ENCODE measurements around the gene TRAM2. TPM values are rescaled to one million over a fixed set of nuclear protein-coding genes. Genes with fewer than 3 reads are reported as not detected.

Gene TRAM2
- total RNA-seq, 4 donors from 2014 or later = 21.3 to 27.5 (median 23.7) TPM

- 56 to 71% methylated on average over 9 of the region's 9 CpGs for WGBS, 2 donors
- peaks cover 0 to 98% (median 33%) of the 10 kb centered on the region in 4 donors for H3K4me1 ChIP-seq
These were observed 32.1 kb downstream of the TRAM2 start for GRCh38 chr6:52544602-52545405.

DNA sequence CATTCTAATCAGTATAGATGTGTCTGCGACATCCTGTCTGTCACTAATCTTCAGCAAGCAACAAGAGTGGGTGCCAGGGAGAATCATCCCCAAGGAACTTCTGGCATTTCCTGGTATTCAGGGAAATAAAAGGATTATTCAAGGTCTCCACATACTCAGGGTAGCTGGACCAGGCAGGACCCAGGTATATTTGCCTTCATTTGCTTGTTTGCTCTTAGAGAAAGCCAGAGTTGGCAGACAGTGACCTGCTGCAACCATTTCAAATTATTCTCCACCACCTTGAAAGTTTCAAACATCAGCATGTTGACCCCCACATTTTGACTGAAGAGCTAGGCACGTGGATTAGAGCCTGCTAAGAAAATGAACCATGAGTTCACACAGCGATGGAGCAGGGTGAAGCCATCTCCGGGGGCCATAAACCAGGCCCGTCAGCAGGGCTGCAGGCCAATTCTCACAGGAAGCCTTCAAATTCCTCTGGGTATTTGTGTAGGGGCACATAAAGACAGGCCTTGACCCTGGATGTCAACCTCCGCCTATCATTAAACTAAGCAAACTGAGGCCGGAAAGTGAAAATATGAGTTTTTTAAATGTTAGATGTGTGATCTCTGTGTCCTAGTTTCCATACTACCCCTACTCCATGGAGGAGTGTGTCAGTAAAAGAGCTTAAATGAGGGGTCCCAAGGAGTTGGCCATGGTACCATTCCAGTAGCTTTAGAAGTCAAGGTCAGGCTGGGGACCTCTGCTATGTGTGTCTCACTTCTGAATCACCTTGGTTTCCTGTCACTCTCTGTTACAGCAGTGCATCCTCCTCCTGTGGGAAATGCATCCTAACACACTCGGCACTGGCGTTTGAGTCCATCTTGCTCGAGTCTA, 32.9 kb downstream of the TRAM2 start:
- Histone ChIP-seq H3K9me3 (no peaks in the 10 kb centered on the region), H3K27me3 (no peaks in the 10 kb centered on the region), H3K27ac (peak overlapping the region in 3 of 4 donors; percentile 28 to 71 (median 69)), H3K4me1 (peaks cover 0 to 97% (median 31%) of the 10 kb centered on the region in 4 donors), H3K36me3 (no peaks in the 10 kb centered on the region), H3K4me3 (no peak overlapping the region)
- TF ChIP-seq, protein P1, sequence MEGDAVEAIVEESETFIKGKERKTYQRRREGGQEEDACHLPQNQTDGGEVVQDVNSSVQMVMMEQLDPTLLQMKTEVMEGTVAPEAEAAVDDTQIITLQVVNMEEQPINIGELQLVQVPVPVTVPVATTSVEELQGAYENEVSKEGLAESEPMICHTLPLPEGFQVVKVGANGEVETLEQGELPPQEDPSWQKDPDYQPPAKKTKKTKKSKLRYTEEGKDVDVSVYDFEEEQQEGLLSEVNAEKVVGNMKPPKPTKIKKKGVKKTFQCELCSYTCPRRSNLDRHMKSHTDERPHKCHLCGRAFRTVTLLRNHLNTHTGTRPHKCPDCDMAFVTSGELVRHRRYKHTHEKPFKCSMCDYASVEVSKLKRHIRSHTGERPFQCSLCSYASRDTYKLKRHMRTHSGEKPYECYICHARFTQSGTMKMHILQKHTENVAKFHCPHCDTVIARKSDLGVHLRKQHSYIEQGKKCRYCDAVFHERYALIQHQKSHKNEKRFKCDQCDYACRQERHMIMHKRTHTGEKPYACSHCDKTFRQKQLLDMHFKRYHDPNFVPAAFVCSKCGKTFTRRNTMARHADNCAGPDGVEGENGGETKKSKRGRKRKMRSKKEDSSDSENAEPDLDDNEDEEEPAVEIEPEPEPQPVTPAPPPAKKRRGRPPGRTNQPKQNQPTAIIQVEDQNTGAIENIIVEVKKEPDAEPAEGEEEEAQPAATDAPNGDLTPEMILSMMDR (IDR thresholded peaks at IDR 0.05) = no peak
- TF ChIP-seq POLR2A (IDR thresholded peaks at IDR 0.05) (no peak), EP300 (IDR thresholded peaks at IDR 0.05) (no peak)
- 46 to 63% methylated on average over 10 of the region's 10 CpGs for WGBS, 2 donors
- no peak for DNase-seq (ENCODE audit: low spot score in 2 of 2)

More at GRCh38 chr6:52544602-52545405, 32.1 kb downstream of the TRAM2 start:
- Histone ChIP-seq H3K27ac (peak overlapping the region in 3 of 4 donors; percentile 28 to 71 (median 69)), H3K27me3 (no peaks in the 10 kb centered on the region), H3K9me3 (no peaks in the 10 kb centered on the region), H3K4me3 (no peak overlapping the region), H3K36me3 (no peaks in the 10 kb centered on the region)
- DNase-seq (ENCODE audit: low spot score in 2 of 2) = no peak
- TF ChIP-seq, protein P1 (IDR thresholded peaks at IDR 0.05) = no peak
- TF ChIP-seq EP300 (IDR thresholded peaks at IDR 0.05) (no peak), POLR2A (IDR thresholded peaks at IDR 0.05) (no peak)

GRCh38 chr6:52543262-52543661, 33.6 kb downstream of the TRAM2 start:
- no peak overlapping the region for H3K4me3 ChIP-seq
- H3K27me3 ChIP-seq = no peaks in the 10 kb centered on the region
- no peaks in the 10 kb centered on the region for H3K9me3 ChIP-seq
- TF ChIP-seq, protein P1 (IDR thresholded peaks at IDR 0.05) = no peak
- no peak for TF ChIP-seq POLR2A (IDR thresholded peaks at IDR 0.05)
- no peak for TF ChIP-seq EP300 (IDR thresholded peaks at IDR 0.05)
- H3K36me3 ChIP-seq = no peaks in the 10 kb centered on the region
- peak overlapping the region in 3 of 4 donors; percentile 28 to 71 (median 69) for H3K27ac ChIP-seq
- WGBS, 2 donors = 24 to 55% methylated on average over 1 of the region's 1 CpG
- peaks cover 0 to 97% (median 33%) of the 10 kb centered on the region in 4 donors for H3K4me1 ChIP-seq
- DNase-seq (ENCODE audit: low spot score in 2 of 2) = no peak

GRCh38 chr6:52541135-52541534, 35.7 kb downstream of the TRAM2 start:
- TF ChIP-seq, protein P1 (IDR thresholded peaks at IDR 0.05) = no peak
- no peak for TF ChIP-seq POLR2A (IDR thresholded peaks at IDR 0.05)
- TF ChIP-seq EP300 (IDR thresholded peaks at IDR 0.05) = no peak
- Histone ChIP-seq H3K27me3 (no peaks in the 10 kb centered on the region), H3K36me3 (no peaks in the 10 kb centered on the region), H3K27ac (peak overlapping the region in 1 of 4 donors; percentile 69), H3K4me1 (peaks cover 0 to 97% (median 43%) of the 10 kb centered on the region in 4 donors), H3K4me3 (no peak overlapping the region), H3K9me3 (no peaks in the 10 kb centered on the region)
- DNase-seq (ENCODE audit: low spot score in 2 of 2) = no peak
- WGBS, 2 donors = 72 to 76% methylated on average over 6 of the region's 6 CpGs

Measured in tibial nerve (tissue), 4 donors.